Gastrocnemius medialis (tissue), 4 donors: ENCODE measurements around the gene METTL15.

Experiments used
- CTCF ChIP-seq, 5 experiments: fragments of 450-650 bp in 3 of 5; fragments of 200-600 bp in 2 of 5; sonication (generic) in 2 of 5; IDR thresholded peaks in 4 of 5; conservative IDR thresholded peaks in 1 of 5; 1 replicate in 4 of 5; 2 replicates in 1 of 5; pipeline ENCODE4 v1.5.1; 2016 to 2019; ENCODE audit warnings: antibody characterized with exemption in 5 of 5, mild to moderate bottlenecking in 3 of 5, moderate library complexity in 3 of 5
- POLR2A ChIP-seq, 2 donors: fragments of 450-650 bp; IDR thresholded peaks; one replicate each; pipeline ENCODE4 v1.6.1; 2017; ENCODE audit warnings: antibody characterized with exemption in 2 of 2, mild to moderate bottlenecking in 2 of 2, moderate library complexity in 2 of 2

DNA sequence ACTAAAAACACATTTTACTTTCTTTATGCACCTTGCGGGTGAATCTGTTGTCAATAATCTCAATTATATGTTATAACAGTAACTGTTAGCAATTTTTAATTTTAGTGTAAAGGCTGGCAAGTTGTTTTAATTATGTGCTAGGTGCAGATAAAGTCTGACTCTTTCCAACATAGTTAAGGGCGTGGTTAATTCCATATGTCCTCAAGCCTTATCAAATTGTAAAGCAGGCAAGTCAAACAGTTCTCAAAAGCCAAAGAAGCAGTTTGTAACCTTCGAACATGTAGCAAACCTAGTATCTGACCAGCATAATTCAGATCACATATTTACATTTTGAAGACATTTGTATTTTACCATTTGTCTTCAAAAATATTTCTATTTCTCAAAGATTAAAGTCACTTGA lies 29.2 kb downstream of the METTL15 start:
- no peak for TF ChIP-seq CTCF (IDR thresholded peaks at IDR 0.05 in 4 of 5, conservative IDR thresholded peaks at IDR 0.05 in 1 of 5)
- TF ChIP-seq POLR2A (IDR thresholded peaks at IDR 0.05) = no peak
